Astrocyte (in vitro differentiated cells and primary cell): ENCODE results near the gene ANKUB1.

ENCODE experiments used
- EZH2 ChIP-seq: IDR thresholded peaks from 2 replicates; pipeline ENCODE4 v1.6.1; 2012; ENCODE audit warnings: mild to moderate bottlenecking, low read length, inconsistent platforms; ENCODE audit not compliant: insufficient read depth
- TF ChIP-seq, protein P1 (sequence below): IDR thresholded peaks from 2 replicates; pipeline ENCODE4 v1.5.1; 2011; ENCODE audit warnings: low read depth, mild to moderate bottlenecking, inconsistent platforms, low read length, moderate library complexity; ENCODE audit not compliant: insufficient read depth

GRCh38 chr3:149806171-149806778 lies 13.9 kb upstream of the ANKUB1 start:
- TF ChIP-seq, protein P1, sequence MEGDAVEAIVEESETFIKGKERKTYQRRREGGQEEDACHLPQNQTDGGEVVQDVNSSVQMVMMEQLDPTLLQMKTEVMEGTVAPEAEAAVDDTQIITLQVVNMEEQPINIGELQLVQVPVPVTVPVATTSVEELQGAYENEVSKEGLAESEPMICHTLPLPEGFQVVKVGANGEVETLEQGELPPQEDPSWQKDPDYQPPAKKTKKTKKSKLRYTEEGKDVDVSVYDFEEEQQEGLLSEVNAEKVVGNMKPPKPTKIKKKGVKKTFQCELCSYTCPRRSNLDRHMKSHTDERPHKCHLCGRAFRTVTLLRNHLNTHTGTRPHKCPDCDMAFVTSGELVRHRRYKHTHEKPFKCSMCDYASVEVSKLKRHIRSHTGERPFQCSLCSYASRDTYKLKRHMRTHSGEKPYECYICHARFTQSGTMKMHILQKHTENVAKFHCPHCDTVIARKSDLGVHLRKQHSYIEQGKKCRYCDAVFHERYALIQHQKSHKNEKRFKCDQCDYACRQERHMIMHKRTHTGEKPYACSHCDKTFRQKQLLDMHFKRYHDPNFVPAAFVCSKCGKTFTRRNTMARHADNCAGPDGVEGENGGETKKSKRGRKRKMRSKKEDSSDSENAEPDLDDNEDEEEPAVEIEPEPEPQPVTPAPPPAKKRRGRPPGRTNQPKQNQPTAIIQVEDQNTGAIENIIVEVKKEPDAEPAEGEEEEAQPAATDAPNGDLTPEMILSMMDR: no peak
- TF ChIP-seq EZH2: no peak
